GM18520 (cell line): ENCODE data around the gene EXOC3.

Experiments
- ATAC-seq: cut with Tn5 transposase; IDR thresholded peaks from one replicate; pipeline ENCODE4 v1.9.1; 2021; ENCODE audit not compliant: unreplicated experiment

The EXOC3 gene

DNA sequence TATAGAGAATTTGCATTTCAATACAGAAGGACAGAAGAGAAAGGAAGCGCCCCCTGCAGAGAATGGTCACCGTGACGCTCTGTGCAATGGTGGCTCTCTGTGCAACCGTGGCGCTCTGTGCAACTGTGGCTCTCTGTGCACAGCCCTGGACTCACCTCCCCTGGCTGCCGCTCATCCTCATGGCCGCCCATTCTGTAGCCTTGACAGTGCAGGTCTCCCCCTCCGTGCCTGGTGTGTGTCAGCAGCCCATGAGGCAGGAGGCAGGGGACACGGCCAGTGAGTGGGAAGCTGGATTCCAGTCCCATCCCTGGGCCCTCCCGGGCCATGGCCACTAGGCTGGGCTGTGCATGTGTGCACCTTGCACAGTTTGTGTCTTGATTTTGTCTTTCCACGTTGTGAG, 12.0 kb downstream of the EXOC3 start:
- no peak for ATAC-seq

DNA sequence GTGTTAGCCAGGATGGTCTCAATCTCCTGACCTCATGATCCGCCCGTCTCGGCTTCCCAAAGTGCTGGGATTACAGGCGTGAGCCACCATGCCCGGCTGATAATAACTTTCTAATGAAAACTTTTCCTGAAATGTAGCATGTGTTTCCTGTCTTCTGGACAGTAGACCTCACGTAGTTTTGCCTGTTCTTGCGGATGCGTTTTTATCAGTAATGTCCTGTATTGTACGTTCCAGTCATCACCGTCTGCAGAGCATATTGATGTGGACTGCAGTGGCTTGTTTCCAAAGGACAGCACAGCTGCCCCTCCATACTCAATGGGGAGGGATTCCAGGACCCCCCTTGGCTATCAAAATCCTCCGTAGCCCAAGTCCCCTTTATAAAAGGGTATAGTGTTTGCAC, 12.8 kb downstream of the EXOC3 start:
- no peak for ATAC-seq

DNA sequence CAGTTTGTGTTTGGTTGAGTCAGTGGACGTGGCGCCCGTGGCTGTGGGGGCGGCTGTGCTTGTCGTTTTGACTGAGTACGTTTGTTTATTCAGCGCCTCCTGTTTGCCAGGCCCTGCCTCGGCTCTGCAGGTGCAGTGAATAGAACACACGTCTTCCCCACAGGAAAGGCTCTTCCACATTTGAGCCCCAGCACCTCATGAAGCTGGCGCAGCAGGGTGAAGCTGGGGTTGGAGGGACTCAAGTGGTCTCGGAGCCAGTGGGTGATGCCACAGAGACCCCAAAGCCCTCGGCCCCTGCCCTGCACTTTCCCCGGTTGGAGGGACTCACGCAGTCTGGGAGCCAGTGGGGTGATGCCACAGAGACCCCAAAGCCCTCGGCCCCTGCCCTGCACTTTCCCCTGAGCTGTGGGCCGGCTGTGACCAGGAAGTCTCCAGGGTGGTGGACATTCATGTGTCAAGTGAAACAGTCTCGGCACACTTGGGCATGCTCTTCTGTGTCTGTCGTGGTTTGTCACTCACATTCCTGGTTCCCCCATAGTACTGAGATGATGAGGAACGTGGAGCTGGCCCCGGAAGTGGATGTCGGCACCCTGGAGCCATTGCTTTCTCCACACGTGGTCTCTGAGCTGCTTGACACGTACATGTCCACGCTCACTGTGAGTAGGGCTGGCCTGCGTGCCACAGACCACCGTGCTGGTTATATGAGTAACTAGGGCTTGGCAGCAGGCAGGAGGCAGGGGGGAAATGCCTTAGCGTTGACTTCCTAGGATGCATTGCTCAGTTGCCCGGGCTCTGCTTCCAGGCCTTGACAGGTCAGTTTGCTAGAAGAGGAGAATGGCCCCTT, 13.6 kb downstream of the EXOC3 start:
- no peak for ATAC-seq

DNA sequence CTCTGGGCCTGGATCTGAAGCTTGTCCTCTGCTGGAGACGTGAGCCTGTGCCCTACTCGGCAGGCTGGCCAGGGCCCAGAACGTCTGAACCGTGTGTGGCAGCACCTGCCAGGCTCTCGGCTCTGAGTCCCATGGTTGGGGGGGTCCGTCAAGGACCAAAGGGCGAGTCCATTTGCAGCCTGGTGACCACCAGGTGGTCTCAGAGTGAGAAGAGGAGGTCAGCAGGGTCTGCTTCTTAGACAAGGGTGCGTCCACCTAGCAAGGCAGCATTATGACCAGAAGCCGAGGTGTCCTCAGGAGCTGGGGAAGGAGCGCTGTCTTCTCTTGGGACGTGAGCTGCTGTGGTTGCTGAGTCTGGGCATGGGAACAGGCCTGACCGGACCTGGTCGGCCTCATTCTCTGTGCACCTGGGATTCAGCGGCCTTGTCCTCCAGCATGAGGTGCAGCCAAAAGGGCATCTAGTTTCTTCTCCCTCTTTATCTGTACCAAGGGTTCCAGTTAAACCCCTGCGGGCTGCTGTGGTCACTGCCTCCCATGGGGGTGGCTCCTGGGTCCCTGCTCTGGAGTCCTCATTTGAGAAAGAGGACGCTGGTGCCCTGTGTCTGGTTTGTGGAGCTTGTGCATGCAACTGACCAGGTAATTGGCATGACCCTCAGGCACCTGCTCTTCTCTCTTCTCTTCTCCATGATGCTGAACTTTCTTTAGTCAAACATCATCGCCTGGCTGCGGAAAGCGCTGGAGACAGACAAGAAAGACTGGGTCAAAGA, 14.4 kb downstream of the EXOC3 start:
- ATAC-seq: no peak

DNA sequence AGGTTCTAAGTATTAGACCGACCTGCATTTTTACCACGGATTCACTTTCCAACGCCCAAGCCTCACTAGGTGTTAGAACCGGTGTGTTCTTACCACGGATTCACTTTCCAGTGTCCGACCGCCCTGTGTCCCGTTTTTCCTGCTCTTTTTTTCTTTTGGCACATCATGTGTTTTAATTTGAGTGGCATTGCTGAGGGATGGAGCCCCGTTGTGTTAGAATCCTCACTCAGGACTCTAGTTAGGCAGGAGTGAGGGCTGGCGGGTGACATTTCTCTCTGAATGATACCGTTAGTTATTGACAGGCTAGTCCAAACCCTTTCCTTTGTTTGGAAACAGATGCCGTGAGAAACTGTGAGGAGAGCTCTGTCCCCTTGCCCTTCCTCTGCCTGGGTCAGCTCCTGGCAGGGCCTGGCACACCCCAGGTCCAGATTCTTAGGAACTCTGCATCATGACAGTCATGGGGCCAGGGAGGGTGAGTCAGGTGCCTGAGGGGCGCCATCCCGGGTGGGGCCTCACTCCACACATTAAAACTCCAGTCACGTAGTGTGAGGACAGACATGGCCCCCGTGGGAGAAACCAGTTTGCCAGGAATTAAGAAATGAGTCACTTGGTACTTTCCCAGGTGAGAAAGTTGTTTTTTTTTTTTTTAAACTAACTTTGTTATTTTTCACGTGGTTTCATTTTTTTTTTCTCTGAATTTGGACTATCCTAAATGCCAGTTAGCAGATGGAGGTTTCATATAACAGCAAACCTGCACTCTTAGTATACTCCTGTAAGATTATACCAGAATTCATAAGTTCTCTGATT, 15.8 kb downstream of the EXOC3 start:
- ATAC-seq: no peak

DNA sequence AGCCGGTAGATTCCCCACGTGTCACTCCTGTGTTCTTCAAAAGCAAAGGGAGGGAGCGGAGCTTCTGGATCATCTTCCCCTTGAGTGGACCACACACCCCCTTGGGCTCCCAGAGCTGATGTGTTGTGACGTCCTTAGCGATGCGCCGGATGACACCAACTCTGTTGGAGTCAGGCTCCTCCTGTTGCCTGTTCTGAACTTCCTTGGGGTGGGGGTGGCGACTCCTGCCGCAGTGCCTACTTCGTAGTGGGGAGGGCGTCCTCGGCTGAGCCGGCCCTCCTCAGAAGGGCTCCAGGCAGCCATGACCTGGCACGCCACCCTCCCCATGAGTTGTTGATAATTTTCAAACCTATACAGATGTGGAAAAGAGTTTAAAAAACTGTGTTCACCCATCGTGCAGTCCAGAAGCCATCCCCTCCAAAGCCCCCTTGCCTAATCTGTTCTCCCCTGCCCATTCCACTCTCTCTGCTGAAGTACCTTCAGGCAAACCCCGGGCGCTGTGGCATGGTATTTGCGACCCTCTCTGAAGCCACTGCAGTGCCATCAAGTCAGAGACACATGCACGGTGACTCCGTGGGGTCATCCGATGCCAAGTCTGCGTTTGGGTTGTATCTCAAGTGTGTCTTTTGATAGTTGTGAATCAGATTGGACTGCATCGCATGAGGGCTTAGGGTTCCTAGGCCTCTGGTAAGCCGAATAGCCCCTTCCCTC, 16.7 kb downstream of the EXOC3 start:
- ATAC-seq: no peak

DNA sequence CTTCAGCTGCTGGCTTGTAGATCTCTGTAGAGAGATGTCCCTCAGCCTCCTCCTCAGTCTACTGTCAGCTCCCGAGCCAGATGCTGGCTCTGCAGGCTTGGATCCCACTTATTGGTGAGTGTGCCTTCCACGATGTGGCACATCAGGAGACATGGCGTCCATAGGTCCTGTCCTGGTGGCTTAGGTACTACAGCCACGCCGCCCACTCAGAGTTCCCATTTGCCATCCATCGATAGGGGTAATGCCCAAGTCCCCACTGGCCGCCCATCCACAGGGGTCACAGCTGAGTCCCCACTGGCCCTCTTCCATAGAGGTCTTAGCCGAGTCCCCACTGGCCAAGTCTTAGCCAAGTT, 17.3 kb downstream of the EXOC3 start:
- no peak for ATAC-seq

DNA sequence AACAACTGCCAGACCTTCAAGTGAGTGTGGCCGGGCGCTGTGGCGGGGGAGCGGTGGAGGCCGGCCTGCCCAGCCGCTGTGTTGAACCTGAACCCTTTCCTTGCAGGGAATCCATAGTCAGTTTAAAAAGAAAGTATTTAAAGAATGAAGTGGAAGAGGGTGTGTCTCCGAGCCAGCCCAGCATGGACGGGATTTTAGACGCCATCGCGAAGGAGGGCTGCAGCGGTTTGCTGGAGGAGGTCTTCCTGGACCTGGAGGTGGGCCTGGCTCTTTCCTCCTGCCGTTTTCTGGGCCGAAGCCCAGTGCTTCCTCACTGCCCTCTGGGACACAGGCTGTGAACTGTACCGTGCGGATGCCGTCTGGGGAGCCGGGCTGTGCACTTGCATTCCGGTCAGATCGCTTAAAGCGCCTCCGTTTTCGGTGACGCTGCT, 19.1 kb downstream of the EXOC3 start:
- ATAC-seq: no peak

DNA sequence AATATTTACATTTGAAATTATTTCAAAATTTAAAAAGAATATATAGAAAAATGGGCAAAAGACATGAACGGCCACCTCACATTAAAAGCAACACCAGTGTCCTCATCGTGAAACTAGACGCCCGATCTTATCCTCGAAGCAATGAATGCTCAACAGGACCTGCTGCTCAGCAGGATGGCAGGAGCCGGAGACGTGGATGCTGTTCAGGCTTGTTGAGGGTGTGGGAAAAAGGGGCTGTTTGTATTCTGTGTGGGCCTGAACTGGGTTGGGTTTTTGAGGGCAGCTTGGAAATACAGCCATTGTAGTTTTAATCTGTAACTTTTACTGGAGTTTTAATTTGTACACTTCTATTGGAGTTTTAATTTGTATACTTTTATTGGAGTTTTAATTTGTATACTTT, 20.3 kb downstream of the EXOC3 start:
- ATAC-seq: no peak

DNA sequence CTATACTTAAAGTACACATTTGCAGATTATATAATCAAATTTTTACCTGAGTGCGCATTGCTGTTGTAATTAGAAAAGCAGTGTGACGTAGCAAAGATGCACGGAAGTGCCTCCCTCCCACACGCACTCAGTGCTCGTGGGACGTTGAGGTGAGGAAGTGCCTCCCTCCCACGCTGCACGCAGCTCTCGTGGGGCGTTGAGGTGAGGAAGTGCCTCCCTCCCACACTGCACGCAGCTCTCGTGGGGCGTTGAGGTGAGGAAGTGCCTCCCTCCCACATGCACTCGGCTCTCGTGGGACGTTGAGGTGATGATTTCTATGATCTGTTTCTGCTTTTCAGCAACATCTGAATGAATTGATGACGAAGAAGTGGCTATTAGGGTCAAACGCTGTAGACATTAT, 21.0 kb downstream of the EXOC3 start:
- ATAC-seq: no peak

DNA sequence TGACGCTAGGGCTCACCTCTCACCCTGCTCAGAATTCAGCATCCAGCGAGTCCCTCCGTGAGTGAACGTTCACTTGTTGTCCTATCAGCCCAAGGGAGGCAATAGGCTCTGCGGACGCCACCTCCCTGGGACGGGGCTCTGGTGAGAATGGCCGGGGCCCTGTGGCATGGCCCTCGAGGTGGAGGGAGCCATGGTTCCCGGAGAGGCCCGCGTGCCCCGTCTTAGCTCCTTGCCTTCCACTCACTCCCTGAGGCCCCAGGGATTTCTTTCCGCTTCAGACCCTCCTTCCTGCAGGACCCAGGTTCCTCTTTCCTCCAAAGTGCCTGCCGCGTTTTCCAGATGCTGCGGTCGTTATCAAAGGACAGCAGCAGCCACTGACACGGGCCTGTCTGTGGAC, 21.5 kb downstream of the EXOC3 start:
- ATAC-seq: no peak

DNA sequence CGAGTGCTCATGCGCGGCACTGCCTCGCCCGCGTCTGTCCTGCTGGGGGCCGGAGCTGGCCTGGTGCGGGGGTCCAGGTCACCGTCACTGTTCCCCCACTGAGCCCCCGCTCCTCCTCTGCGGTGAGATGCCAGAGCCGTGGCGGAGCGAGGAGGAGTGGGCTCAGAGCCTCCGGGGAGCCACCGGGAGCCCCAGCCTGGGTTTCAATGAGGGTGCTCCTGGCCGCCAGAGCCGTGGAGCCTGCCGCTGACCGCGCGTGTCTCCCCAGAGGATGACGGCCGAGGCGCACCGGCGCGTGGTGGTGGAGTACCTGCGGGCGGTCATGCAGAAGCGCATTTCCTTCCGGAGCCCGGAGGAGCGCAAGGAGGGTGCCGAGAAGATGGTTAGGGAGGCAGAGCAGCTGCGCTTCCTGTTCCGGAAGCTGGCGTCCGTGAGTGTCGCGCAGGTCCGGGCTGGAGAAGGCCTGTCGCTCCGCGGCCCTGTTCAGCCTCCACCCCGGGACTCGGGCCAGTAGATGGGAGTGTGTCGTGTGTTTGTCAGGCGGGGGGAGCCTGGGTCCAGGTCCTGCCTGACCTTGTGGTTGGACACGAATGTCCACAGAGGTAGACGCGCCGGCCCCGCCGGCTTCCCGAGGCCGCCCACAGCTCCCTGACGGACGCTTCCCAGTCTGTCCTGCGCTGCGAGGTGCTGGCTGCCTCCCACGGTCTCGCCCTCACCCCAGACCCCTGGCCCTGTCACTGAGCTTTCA, 22.0 kb downstream of the EXOC3 start:
- ATAC-seq: no peak

DNA sequence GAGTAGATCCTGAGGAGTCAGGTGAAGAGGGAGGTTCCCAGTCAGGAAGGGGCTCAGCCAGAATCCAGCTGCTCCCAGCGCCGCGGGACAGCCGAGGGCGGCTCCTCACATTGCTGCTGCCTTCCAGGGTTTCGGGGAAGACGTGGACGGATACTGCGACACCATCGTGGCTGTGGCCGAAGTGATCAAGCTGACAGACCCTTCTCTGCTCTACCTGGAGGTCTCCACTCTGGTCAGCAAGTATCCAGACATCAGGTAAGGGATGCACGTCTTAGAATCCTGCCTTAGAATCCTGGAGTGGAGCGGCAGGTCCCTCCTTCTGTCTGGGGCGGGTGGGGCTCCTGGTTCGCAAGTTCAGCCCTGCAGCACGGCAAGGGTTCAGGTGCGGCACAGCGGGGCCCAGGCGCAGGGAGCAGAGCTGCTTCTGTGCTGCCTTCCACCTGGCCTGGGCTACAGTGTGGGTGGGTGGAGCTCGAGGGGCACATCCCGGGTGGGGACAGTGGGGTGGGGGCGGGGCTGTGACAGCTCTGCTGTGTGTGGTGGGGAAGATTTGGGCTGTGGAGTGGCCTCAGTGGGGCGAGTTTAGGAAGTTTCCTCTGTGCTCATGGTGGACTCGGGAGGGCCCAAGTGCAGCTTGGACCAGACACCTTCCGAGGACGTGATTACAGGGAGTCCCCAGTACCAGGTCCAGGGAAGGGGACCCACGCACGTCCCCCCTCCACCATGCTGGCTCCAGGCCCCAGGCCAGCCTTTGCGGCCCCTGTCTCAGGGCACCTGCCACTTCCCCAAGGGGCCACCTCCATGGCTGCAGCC, 22.8 kb downstream of the EXOC3 start:
- no peak for ATAC-seq

DNA sequence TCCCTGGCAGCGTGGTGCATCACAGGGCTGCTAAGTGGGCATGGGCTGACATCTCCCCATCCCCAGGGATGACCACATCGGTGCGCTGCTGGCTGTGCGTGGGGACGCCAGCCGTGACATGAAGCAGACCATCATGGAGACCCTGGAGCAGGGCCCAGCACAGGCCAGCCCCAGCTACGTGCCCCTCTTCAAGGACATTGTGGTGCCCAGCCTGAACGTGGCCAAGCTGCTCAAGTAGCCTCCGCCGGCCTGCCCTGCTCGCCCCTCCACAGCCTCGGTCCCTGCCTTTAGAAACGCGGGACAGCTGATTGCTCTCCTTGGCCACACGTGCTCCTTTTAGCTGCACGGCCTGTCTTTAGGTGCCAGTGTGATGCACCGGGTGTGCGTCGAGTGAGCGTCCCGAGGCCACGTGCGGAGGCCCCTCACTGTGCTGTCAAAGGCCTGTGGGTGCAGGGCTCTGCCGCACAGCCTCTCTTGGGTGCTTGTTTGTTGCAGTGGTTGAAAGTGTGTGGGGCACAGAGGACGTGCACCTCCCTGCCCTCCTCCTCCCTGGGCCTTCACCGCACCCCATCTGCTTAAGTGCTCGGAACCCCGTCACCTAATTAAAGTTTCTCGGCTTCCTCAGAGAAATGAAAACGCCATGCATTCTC, 23.8 kb downstream of the EXOC3 start:
- ATAC-seq: no peak

DNA sequence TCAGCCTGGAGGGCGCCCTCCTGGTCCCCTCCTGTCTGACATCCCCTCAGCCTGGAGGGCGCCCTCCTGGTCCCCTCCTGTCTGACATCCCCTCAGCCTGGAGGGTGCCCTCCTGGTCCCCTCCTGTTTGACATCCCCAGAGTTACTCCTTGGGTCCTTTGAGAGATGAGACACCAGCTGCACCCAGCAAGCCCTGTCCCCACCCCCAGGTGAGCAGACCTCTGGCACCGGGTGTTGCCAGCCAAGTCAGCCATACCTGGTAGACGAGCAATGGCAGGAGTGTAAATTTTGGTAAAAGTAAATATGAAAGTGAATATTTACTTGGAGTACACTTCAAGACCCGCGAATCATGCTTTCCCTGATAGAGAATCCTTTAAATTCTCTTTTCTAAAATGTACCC, 25.4 kb downstream of the EXOC3 start:
- ATAC-seq: no peak

DNA sequence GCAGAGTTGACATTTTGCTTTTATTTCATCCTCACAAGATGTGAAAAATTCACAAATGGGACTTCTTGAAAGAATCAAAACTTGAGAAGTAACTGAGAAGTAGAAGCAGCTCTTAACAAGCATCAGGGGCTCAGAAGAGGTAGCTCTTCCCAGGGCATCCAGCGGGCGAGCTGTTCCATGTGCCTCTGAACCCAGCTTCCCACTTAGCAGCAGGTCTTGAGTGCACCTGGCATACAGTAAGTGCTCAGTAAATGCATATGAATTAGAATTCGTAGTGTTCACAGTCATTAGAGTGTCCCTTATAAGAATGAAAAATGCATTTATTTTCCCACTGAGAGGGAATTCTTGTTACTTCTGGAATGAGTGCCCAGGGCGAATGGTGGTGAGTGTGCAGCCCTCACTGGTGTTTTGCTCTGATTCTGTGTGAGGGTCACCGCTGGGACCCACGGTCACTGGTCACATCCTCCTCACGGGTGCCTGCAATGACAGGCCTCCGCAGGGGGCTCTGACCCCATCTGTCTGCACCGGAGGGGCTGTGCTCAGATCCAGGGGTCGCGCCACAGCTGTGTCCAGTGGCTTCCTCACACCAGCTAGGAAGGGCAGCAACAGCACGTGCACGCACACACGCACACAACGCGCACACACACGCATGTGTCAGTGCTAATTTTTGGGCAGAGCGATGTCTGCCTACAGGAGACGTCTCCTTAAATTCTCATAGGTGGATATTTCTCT, 26.9 kb downstream of the EXOC3 start:
- ATAC-seq: no peak

DNA sequence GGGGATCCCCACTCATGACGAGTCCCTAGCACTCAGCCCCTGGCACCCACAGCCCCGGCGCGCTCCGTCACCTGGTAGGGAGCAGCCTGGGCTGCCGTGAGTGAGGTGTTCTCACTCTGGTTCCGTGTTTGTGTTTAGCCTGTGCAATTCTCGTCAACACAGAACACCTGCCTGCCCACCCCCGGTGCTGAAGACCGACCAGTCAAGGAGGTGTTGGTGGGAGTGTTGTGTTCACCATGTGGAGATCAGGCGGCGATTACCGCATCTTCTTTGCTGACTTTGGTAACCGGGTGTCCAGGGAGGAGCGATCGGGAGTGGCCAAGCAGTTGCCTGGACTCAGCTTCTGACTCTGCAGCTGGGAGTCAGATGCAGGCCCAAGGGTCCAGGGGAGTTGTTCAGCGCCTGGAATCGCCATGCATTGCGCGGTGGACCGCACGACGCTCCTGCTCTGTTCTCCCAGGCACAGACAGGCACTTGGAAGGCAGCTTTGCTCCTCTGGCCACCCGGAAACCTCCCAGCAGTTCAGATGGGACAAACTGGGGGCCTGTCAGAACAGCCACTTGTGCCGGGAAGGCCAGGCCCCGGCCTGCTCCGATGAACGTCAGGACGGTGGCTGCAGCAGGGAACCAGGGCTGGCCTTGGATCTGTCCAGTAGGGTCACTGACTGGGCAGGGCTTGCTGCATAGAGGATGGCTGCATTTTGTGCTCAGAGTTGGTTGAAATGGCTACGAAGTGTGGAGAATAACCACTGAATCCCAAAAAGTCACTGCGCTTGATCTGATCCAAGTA, 28.2 kb downstream of the EXOC3 start:
- ATAC-seq: no peak

DNA sequence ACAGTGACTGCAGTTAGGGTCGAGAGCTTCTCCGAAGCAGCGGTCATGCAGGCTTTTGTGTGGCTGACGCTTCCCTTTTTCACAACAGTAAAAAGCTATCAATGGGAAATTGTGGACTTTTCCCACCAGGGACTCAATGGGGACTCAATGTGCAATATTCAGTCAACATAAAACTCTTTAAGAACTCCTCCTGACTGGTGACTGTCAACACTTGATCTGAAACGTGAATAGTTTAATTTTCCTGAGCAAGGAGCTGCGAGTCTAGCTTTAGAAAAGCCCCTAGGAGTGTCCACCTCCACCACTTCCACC, 28.7 kb downstream of the EXOC3 start:
- no peak for ATAC-seq
